HepG2 (cell line): ENCODE results near the gene P4HB. TPM values are rescaled to one million over a fixed set of nuclear protein-coding genes. Genes with fewer than 3 reads are reported as not detected.

Experiments
- DDIT3 ChIP-seq: sonication (generic); formaldehyde crosslinking; IDR thresholded peaks from 2 replicates; pipeline ENCODE4 v1.4.0; 2020; ENCODE audit warnings: mild to moderate bottlenecking, missing genetic modification reagents
- HNF1B ChIP-seq: sonication (generic); formaldehyde crosslinking; IDR thresholded peaks from 2 replicates; pipeline ENCODE4 v1.5.1; 2020; ENCODE audit warnings: mild to moderate bottlenecking, moderate library complexity, missing genetic modification reagents
- UBTF ChIP-seq: sonication (generic); formaldehyde crosslinking; IDR thresholded peaks from 2 replicates; pipeline ENCODE4 v1.4.0; 2020; ENCODE audit warnings: mild to moderate bottlenecking, missing genetic modification reagents
- ZNF142 ChIP-seq: sonication (generic); formaldehyde crosslinking; IDR thresholded peaks from 2 replicates; pipeline ENCODE4 v1.4.0; 2020; ENCODE audit warnings: missing genetic modification reagents
- ZNF326 ChIP-seq: sonication (generic); formaldehyde crosslinking; IDR thresholded peaks from 2 replicates; pipeline ENCODE4 v1.4.0; 2020; ENCODE audit warnings: missing genetic modification reagents, borderline replicate concordance
- ZNF567 ChIP-seq: sonication (generic); formaldehyde crosslinking; IDR thresholded peaks from 2 replicates; pipeline ENCODE4 v1.8.1; 2023; ENCODE audit warnings: mild to moderate bottlenecking, missing genetic modification reagents, borderline replicate concordance
- polyA plus RNA-seq, 8 experiments: library from polyadenylated mRNA; depleted of rRNA in 3 of 8; stranded (reverse) in 7 of 8; unstranded in 1 of 8; fragments of >200 nt; fragmentation: Illumina TruSeq in 4 of 8; extraction: Trizol in 4 of 8; gene quantifications; 2 replicates each; pipeline versions ENCODE4 v1.2.1 to v1.2.3, GENCODE V29; 2011 to 2016; ENCODE audit warnings: low read depth in 4 of 8, missing spikeins in 1 of 8, mixed read lengths in 1 of 8; ENCODE audit not compliant: insufficient read depth in 1 of 8
- total RNA-seq, 5 experiments: library from RNA; depleted of rRNA; stranded (reverse); fragments of >200 nt; fragmentation: Illumina TruSeq; extraction: Trizol; gene quantifications; 2 replicates each; pipeline ENCODE4 v1.2.3, GENCODE V29; 2016; ENCODE audit warnings: low read depth in 1 of 5

Gene P4HB
- total and polyA plus RNA-seq, 2 of the 13 experiments (the other 11 are each of a cell fraction or from before 2014, with no cell fraction given) = 185 to 782 TPM

GRCh38 chr17:81801327-81801726 is 59.0 kb downstream of the P4HB start (continued):
- no peak for TF ChIP-seq ZNF142
- TF ChIP-seq UBTF (CRISPR knock-in tag) = no peak
- TF ChIP-seq HNF1B (CRISPR knock-in tag) = no peak
- TF ChIP-seq ZNF326 (CRISPR knock-in tag) = no peak
- no peak for TF ChIP-seq ZNF567
- TF ChIP-seq DDIT3 (CRISPR knock-in tag) = no peak
